HepG2 (cell line): ENCODE data around the gene MAPK6. TPM values are rescaled to one million over a fixed set of nuclear protein-coding genes. Genes with fewer than 3 reads are reported as not detected.

Experiments used
- CCAR2 ChIP-seq: fragments of 200-400 bp; formaldehyde crosslinking; optimal IDR thresholded peaks from 2 replicates; pipeline ENCODE3; 2018; ENCODE audit warnings: low read depth, mild to moderate bottlenecking, low read length, moderate library complexity
- CENPX ChIP-seq: sonication (generic); formaldehyde crosslinking; IDR thresholded peaks from 2 replicates; pipeline ENCODE4 v1.9.0; 2021; ENCODE audit warnings: mild to moderate bottlenecking, missing genetic modification reagents, moderate library complexity
- HNF4A ChIP-seq: sonication (generic); formaldehyde crosslinking; IDR thresholded peaks from 2 replicates; pipeline ENCODE4 v1.4.0; 2020; ENCODE audit warnings: missing genetic modification reagents
- HOXA7 ChIP-seq: sonication (generic); formaldehyde crosslinking; IDR thresholded peaks from 2 replicates; pipeline ENCODE4 v1.8.1; 2022; ENCODE audit warnings: mild to moderate bottlenecking, missing genetic modification reagents, moderate library complexity
- MYC ChIP-seq: sonication (generic); formaldehyde crosslinking; IDR thresholded peaks from 2 replicates; pipeline ENCODE4 v1.9.0; 2021; ENCODE audit warnings: missing genetic modification reagents, borderline replicate concordance
- NFIC ChIP-seq: IDR thresholded peaks from 2 replicates; pipeline ENCODE4 v1.6.1; 2012; ENCODE audit warnings: mild to moderate bottlenecking, low read length, inconsistent platforms
- TBL1XR1 ChIP-seq: fragments of 150-350 bp; IDR thresholded peaks from 2 replicates; pipeline ENCODE4 v1.6.1; 2014; ENCODE audit warnings: borderline replicate concordance, low read length; ENCODE audit not compliant: partially characterized antibody
- ZNF605 ChIP-seq: sonication (generic); formaldehyde crosslinking; IDR thresholded peaks from 2 replicates; pipeline ENCODE4 v1.8.0; 2022; ENCODE audit warnings: mild to moderate bottlenecking, missing genetic modification reagents
- ZNF780A ChIP-seq: sonication (generic); formaldehyde crosslinking; IDR thresholded peaks from 2 replicates; pipeline ENCODE4 v1.8.0; 2022; ENCODE audit warnings: mild to moderate bottlenecking, missing genetic modification reagents, moderate library complexity
- ZZZ3 ChIP-seq: sonication (generic); formaldehyde crosslinking; IDR thresholded peaks from 2 replicates; pipeline ENCODE4 v1.4.0; 2020; ENCODE audit warnings: missing genetic modification reagents, mild to moderate bottlenecking, borderline replicate concordance
- polyA plus RNA-seq, 8 experiments: library from polyadenylated mRNA; depleted of rRNA in 3 of 8; stranded (reverse) in 7 of 8; unstranded in 1 of 8; fragments of >200 nt; fragmentation: Illumina TruSeq in 4 of 8; extraction: Trizol in 4 of 8; gene quantifications; 2 replicates each; pipeline versions ENCODE4 v1.2.1 to v1.2.3, GENCODE V29; 2011 to 2016; ENCODE audit warnings: low read depth in 4 of 8, missing spikeins in 1 of 8, mixed read lengths in 1 of 8; ENCODE audit not compliant: insufficient read depth in 1 of 8
- total RNA-seq, 5 experiments: library from RNA; depleted of rRNA; stranded (reverse); fragments of >200 nt; fragmentation: Illumina TruSeq; extraction: Trizol; gene quantifications; 2 replicates each; pipeline ENCODE4 v1.2.3, GENCODE V29; 2016; ENCODE audit warnings: low read depth in 1 of 5
- TF ChIP-seq, protein P1 (sequence below): sonication (generic); formaldehyde crosslinking; IDR thresholded peaks from 2 replicates; pipeline ENCODE4 v1.4.0; 2020; ENCODE audit warnings: missing genetic modification reagents
- TF ChIP-seq, protein P2 (sequence below): sonication (generic); formaldehyde crosslinking; IDR thresholded peaks from 2 replicates; pipeline ENCODE4 v1.4.0; 2020; ENCODE audit warnings: mild to moderate bottlenecking, missing genetic modification reagents
- TF ChIP-seq, protein P3 (sequence below): sonication (generic); formaldehyde crosslinking; IDR thresholded peaks from 2 replicates; pipeline ENCODE4 v1.4.0; 2020; ENCODE audit warnings: missing genetic modification reagents, borderline replicate concordance
- TF ChIP-seq, protein P4 (sequence below): sonication (generic); formaldehyde crosslinking; IDR thresholded peaks from 2 replicates; pipeline ENCODE4 v1.5.1; 2020; ENCODE audit warnings: missing genetic modification reagents, mild to moderate bottlenecking, borderline replicate concordance

The MAPK6 gene
- total and polyA plus RNA-seq, 2 of the 13 experiments (the other 11 are each of a cell fraction or from before 2014, with no cell fraction given), result 89.5 to 99.7 TPM

- TF ChIP-seq, protein P1, sequence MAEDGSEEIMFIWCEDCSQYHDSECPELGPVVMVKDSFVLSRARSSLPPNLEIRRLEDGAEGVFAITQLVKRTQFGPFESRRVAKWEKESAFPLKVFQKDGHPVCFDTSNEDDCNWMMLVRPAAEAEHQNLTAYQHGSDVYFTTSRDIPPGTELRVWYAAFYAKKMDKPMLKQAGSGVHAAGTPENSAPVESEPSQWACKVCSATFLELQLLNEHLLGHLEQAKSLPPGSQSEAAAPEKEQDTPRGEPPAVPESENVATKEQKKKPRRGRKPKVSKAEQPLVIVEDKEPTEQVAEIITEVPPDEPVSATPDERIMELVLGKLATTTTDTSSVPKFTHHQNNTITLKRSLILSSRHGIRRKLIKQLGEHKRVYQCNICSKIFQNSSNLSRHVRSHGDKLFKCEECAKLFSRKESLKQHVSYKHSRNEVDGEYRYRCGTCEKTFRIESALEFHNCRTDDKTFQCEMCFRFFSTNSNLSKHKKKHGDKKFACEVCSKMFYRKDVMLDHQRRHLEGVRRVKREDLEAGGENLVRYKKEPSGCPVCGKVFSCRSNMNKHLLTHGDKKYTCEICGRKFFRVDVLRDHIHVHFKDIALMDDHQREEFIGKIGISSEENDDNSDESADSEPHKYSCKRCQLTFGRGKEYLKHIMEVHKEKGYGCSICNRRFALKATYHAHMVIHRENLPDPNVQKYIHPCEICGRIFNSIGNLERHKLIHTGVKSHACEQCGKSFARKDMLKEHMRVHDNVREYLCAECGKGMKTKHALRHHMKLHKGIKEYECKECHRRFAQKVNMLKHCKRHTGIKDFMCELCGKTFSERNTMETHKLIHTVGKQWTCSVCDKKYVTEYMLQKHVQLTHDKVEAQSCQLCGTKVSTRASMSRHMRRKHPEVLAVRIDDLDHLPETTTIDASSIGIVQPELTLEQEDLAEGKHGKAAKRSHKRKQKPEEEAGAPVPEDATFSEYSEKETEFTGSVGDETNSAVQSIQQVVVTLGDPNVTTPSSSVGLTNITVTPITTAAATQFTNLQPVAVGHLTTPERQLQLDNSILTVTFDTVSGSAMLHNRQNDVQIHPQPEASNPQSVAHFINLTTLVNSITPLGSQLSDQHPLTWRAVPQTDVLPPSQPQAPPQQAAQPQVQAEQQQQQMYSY, result 0 out of 2 replicates have a peak, but pooled peaks have one; percentile 66
- TF ChIP-seq MYC (CRISPR knock-in tag) (peak; percentile 51), CENPX (no peak), TBL1XR1 (peak; percentile 42), ZZZ3 (no peak; the same call in 1 of the 2 replicates), CCAR2 (no peak), ZNF780A (CRISPR knock-in tag) (no peak), HNF4A (CRISPR knock-in tag) (peak; percentile 23; the same call in 1 of the 2 replicates), ZNF605 (CRISPR knock-in tag) (no peak; the same call in 1 of the 2 replicates), HOXA7 (CRISPR knock-in tag) (no peak), NFIC (no peak)
- TF ChIP-seq, protein P2, sequence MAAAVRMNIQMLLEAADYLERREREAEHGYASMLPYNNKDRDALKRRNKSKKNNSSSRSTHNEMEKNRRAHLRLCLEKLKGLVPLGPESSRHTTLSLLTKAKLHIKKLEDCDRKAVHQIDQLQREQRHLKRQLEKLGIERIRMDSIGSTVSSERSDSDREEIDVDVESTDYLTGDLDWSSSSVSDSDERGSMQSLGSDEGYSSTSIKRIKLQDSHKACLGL (CRISPR knock-in tag), result peak; percentile 83; the same call in 1 of the 2 replicates
- TF ChIP-seq, protein P3, sequence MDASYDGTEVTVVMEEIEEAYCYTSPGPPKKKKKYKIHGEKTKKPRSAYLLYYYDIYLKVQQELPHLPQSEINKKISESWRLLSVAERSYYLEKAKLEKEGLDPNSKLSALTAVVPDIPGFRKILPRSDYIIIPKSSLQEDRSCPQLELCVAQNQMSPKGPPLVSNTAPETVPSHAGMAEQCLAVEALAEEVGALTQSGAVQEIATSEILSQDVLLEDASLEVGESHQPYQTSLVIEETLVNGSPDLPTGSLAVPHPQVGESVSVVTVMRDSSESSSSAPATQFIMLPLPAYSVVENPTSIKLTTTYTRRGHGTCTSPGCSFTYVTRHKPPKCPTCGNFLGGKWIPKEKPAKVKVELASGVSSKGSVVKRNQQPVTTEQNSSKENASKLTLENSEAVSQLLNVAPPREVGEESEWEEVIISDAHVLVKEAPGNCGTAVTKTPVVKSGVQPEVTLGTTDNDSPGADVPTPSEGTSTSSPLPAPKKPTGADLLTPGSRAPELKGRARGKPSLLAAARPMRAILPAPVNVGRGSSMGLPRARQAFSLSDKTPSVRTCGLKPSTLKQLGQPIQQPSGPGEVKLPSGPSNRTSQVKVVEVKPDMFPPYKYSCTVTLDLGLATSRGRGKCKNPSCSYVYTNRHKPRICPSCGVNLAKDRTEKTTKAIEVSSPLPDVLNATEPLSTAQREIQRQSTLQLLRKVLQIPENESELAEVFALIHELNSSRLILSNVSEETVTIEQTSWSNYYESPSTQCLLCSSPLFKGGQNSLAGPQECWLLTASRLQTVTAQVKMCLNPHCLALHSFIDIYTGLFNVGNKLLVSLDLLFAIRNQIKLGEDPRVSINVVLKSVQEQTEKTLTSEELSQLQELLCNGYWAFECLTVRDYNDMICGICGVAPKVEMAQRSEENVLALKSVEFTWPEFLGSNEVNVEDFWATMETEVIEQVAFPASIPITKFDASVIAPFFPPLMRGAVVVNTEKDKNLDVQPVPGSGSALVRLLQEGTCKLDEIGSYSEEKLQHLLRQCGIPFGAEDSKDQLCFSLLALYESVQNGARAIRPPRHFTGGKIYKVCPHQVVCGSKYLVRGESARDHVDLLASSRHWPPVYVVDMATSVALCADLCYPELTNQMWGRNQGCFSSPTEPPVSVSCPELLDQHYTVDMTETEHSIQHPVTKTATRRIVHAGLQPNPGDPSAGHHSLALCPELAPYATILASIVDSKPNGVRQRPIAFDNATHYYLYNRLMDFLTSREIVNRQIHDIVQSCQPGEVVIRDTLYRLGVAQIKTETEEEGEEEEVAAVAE (CRISPR knock-in tag), result no peak
- TF ChIP-seq, protein P4, sequence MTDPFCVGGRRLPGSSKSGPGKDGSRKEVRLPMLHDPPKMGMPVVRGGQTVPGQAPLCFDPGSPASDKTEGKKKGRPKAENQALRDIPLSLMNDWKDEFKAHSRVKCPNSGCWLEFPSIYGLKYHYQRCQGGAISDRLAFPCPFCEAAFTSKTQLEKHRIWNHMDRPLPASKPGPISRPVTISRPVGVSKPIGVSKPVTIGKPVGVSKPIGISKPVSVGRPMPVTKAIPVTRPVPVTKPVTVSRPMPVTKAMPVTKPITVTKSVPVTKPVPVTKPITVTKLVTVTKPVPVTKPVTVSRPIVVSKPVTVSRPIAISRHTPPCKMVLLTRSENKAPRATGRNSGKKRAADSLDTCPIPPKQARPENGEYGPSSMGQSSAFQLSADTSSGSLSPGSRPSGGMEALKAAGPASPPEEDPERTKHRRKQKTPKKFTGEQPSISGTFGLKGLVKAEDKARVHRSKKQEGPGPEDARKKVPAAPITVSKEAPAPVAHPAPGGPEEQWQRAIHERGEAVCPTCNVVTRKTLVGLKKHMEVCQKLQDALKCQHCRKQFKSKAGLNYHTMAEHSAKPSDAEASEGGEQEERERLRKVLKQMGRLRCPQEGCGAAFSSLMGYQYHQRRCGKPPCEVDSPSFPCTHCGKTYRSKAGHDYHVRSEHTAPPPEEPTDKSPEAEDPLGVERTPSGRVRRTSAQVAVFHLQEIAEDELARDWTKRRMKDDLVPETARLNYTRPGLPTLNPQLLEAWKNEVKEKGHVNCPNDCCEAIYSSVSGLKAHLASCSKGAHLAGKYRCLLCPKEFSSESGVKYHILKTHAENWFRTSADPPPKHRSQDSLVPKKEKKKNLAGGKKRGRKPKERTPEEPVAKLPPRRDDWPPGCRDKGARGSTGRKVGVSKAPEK (CRISPR knock-in tag), result peak; percentile 93; the same call in 1 of the 2 replicates
Observed at GRCh38 chr15:51971375-51972133, 47.5 kb upstream of the MAPK6 start, which contains the start of gene LEO1 (continued).
